HG03460 (cell line): ENCODE measurements around the gene ALG1.
"Not testable (repeated sequence)": the region's sequence is repeated elsewhere in the genome, so short reads cannot be mapped to it uniquely, and the experiment has no call there.

Experiments used
- ATAC-seq: cut with Tn5 transposase; IDR thresholded peaks from one replicate; pipeline ENCODE4 v1.9.1; 2021; ENCODE audit not compliant: unreplicated experiment

The ALG1 gene

GRCh38 chr16:5044011-5044540 lies 27.6 kb upstream of the ALG1 start:
- ATAC-seq = no peak

DNA sequence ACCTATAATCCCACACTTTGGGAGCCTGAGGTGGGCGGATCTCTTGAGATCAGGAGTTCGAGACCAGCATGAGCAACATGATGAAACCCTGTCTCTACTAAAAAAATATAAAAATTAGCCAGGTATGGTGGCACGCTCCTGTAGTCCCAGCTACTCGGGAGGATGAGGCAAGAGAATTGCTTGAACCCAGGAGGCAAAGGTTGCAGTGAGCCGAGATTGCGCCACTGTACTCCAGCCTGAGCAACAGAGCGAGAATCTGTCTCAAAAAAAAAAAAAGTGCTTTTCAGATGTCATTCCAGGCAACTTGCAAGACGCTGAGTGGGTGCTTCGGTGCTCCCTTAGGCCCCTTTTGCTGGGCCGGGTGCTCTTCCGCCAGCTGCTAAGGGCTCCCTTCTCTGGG lies 27.1 kb upstream of the ALG1 start:
- ATAC-seq = not testable (repeated sequence)

DNA sequence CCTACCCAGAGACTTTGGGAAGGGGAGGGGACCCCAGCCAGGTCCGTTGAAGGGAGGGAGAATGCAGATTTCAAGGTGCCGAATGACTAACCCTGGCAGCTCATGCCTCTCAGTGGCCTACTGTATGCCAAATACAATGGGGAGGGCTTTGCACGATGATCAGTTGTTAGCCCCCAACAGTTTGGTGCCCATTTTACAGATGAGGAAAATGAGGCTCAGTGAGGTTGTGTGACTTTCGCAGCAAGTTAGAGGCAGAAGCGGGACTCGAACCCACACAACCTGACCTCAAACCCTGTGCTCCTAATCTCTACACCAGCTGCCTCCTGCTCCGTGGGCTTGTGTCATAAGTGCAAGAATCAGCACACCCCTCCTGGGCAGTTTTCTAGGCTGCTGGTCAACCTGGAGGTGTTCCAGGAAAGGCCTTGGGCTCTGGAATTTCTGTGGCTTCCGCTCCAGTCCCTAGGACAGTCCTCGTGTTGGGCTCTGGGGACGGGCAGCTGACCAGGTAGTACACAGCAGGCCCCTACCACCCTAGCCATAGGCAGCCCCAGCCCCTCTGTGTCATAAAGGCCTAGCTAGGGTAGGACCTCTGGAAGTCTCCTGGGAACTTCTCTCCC lies 26.0 kb upstream of the ALG1 start:
- no peak for ATAC-seq

- no peak for ATAC-seq
These were observed 24.7 kb upstream of the ALG1 start for GRCh38 chr16:5046914-5047313.

GRCh38 chr16:5054876-5055865 lies 16.5 kb upstream of the ALG1 start:
- no peak for ATAC-seq

DNA sequence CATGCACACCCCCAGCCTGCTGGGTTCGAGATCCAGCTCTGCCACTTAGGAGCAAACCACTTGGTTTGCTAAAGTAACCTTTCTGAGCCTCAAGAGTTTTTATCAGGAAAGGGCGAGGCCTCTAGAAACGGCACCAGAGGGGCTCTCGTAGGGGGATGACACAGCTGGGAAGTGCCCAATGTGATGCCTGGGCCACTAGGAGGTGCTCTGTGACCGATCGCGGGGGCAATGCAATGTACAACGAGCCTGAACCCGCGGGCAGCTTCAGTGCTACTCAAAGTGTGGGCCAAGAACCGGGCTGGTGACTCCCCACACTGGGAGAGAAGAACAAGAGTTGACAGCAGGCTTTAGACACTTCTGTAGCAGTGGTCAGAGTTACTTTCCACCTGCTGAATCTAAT lies 15.3 kb upstream of the ALG1 start:
- no peak for ATAC-seq

- ATAC-seq = no peak
These were observed 13.2 kb upstream of the ALG1 start for GRCh38 chr16:5058476-5058875.

DNA sequence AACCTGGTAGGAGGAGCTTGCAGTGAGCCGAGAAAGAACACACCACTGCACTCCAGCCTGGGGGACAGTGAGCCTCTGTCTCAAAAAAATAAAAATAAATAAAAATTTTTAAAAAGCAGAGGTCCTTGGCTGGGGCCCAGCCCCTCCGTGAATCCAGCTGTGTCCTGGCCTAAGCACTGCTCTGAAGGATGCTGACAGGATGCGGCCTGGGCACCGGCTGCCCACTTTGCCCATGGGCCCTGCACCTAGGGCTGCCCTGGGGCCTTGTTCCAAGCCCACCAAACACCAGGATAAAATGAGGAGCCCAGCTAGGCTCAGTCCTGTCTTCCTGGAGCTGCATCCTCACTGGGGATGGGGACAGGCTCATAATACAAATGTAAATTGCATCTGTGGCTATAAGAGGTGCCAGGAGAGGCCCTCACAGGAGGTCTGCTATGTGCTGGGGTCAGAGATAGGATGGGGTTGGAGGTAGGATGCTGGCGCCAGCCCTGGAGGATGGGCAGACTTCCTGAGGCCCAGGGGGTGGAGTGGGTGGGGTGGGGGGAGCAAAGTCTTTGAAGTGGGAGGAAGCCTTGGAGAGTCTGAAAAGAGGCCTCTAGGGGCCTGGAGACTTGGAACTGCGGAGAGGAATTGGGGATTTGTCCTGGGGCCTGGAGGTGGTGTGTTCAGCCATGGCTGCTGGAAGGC lies 12.1 kb upstream of the ALG1 start:
- ATAC-seq = no peak

DNA sequence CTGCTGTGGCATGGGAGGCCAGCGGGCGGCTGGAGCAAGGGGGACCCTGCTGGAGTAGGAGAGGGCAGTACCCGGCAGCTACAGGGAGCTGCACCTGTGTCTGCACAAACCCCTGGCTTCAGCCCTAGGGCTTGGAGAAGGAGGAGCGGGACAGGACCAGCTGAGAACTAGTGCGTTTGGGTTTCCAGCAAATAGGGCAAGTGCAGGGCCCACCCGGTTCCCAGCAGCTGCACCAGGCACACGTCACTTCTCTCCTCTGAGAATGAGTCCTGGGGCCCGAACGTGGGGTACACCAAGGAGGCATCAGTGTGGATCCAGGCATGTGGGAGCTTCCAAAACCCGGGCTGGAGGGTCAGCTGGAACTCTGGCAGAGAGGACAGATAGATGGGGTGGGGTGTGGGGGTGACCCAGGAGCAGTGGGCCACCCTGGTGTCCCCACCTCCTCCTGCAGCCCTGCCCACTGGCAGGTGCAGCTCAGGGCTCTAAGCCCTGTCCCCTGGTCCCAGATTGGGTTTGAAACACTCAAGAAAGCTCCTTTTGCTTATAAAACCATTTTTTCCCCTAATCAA lies 11.5 kb upstream of the ALG1 start:
- ATAC-seq = no peak

DNA sequence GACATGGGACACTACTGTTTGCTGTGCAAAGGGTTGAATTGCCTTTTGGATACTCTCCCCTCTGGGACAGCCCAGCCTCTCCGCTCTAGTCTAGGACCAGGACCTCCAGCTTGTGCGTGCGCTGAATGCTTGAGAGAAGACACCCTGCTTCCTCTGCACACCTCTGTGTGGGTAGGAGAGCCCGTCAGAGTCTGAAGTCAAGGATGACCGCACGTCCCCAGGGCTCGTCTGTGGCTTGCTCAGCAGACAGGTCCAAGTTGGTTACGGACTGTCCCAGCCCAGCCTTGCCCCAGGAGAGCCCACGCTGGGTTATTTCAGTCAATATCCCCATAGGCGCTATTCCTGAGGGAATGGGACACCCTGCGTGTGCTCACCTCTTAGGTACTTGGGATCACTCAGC lies 9.6 kb upstream of the ALG1 start:
- ATAC-seq = no peak

DNA sequence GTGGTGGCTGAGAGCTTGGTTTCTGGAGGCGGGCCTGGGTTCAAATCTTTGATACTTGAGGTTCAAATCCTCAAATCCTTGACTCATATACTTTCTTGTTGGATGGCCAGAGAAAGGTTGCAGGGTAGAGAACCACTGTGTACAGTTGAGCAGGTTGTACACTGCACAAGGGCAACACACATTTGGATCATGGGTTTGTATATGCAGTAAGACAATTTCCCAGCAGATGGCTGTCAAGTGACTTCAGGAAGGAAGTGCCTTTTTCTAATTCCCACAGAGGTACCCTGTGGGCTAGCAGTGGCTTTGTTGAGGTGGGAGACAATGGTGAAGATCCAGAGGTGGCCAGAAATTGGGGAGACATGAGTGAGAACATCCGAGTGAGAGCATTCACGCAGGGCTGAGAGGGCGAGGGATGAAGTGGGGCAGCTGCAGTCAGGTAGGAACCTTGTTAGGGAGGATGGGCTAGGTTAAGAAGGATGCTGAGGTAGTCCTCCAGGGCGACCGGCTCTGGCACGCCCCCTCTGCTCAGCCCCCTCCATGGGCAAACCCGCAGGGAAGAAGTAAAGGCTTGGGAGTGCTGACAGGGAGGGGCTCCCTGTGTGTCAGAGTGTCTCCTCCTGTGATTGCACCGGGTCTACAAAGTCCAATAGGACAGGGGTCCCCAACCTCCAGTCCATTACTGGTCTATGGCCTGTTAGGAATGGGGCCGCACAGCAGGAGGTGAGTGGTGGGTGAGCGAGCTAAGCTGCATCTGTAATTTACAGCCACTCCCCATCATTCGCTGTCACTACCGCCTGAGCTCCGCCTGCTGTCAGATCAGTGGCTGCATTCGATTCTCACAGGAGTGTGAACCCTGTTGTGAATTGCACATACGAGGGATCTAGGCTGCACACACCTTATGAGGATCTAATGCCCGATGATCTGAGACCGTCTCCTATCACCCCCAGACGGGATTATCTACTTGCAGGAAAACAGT lies 8.6 kb upstream of the ALG1 start:
- ATAC-seq = no peak

- no peak for ATAC-seq
These were observed 6.7 kb upstream of the ALG1 start for GRCh38 chr16:5064915-5065314.

DNA sequence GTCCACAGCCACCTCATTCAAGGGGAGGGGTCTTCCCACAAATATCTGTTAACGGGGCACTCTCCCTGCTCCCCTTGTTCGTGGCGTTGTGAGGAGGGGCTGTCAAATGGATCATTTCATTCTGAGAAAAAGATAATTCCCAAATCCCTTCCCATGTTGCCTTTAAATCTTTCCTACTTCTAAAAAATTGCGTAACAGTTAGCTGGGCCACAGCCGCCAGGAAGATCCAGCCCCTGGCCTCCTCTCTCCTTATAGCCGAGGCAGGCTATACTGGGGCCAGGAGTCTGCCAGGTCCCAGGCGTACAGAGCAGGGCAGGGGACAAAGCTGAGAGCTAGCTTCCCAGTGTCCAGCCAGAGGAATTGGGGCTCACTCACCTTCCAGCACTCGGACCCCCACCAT lies 6.3 kb upstream of the ALG1 start:
- no peak for ATAC-seq

- no peak for ATAC-seq
These were observed 5.8 kb upstream of the ALG1 start, which contains the start of gene C16orf89 for GRCh38 chr16:5065813-5066212. TSS of gene C16orf89 (minus strand) at chr16:5065956. CDS start at chr16:5065908, 48 bp downstream.

DNA sequence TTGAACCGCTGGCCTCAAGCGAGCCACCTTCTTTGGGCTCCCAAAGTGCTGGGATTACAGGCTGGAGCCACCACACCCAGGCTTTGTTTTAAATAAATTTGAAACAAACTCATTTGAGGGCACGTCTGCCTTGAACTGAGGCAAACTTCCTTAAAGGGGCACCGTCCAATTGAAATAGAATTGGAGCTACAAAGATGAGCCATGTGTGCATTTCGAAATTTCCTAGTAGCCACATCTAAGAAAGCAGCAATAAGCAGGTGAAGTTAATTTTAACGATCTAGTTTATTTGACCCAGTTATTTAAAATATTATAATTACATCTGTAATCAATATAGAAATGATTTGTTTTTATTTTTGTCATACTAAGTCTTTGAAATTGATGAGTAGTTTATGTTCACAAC lies 5.1 kb upstream of the ALG1 start:
- no peak for ATAC-seq

- no peak for ATAC-seq
These were observed 2.6 kb upstream of the ALG1 start for GRCh38 chr16:5069048-5069447.

DNA sequence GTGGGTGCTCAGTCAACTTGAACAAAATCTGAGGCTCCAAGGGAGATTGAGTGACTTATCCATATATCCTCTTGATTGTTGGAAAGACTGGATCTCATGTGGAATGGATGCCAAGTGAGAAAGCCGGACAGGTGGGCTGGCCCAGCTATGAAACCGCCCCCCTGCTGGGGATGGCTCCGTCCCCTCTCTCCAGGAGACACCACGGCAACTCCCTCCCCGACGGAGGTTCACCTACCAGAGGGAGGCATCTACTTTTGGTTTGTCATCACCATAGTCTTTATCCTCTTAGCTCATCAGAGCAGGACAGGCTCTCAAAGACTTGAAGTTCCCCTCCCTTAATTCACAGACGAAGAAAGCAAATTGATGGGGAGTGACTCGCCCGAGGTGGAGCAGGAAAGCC lies 1.8 kb upstream of the ALG1 start:
- no peak for ATAC-seq

GRCh38 chr16:5070431-5071186 lies 1.0 kb upstream of the ALG1 start:
- ATAC-seq = no peak

GRCh38 chr16:5071341-5071680 lies 332 bp upstream of the ALG1 start:
- no peak for ATAC-seq
